GM23338 (cell line): ENCODE results near the gene TNKS2. TPM values are rescaled to one million over a fixed set of nuclear protein-coding genes. Genes with fewer than 3 reads are reported as not detected.

ENCODE experiments used
- ATAC-seq: fragments of 200-7000 bp; cut with Tn5 transposase; 3 replicates; pipeline ENCODE4 v1.9.1; 2020
- DNase-seq: peaks from one replicate; pipeline ENCODE4 v3.0.0-alpha.2; 2015; ENCODE audit warnings: low spot score
- H2AFZ ChIP-seq: fragments of 200-600 bp; sonication (generic); 2 replicates; pipeline ENCODE4 v1.8.0; 2016; ENCODE audit warnings: antibody characterized with exemption, mild to moderate bottlenecking, moderate library complexity
- H3F3A ChIP-seq: fragments of 200-600 bp; sonication (generic); replicated peaks from 2 replicates; pipeline ENCODE4 v1.8.0; 2017; ENCODE audit warnings: antibody characterized with exemption, mixed run types, low read depth
- H3K27ac ChIP-seq: fragments of 200-600 bp; sonication (generic); 2 replicates; pipeline ENCODE4 v1.6.1; 2016; ENCODE audit warnings: low read depth
- H3K27me3 ChIP-seq: fragments of 200-600 bp; sonication (generic); 2 replicates; pipeline ENCODE4 v1.8.0; 2016; ENCODE audit warnings: mild to moderate bottlenecking, mixed run types, moderate library complexity; ENCODE audit not compliant: insufficient read depth
- H3K36me3 ChIP-seq: fragments of 200-600 bp; sonication (generic); 2 replicates; pipeline ENCODE4 v1.8.0; 2016; ENCODE audit warnings: mild to moderate bottlenecking; ENCODE audit not compliant: insufficient read depth
- H3K4me1 ChIP-seq: fragments of 200-600 bp; sonication (generic); 2 replicates; pipeline ENCODE4 v1.8.0; 2016; ENCODE audit warnings: mild to moderate bottlenecking, moderate library complexity; ENCODE audit not compliant: insufficient read depth
- H3K4me2 ChIP-seq: fragments of 200-600 bp; sonication (generic); 2 replicates; pipeline ENCODE4 v1.7.1; 2017; ENCODE audit warnings: mixed run types
- H3K4me3 ChIP-seq: fragments of 200-600 bp; sonication (generic); 2 replicates; pipeline ENCODE4 v1.6.1; 2016; ENCODE audit warnings: mixed run types
- H3K79me2 ChIP-seq: fragments of 200-600 bp; sonication (generic); replicated peaks from 2 replicates; pipeline ENCODE4 v1.8.0; 2017; ENCODE audit warnings: mild to moderate bottlenecking; ENCODE audit not compliant: insufficient read depth
- H3K9me2 ChIP-seq: fragments of 200-600 bp; sonication (generic); 2 replicates; pipeline ENCODE4 v1.8.0; 2017; ENCODE audit not compliant: insufficient read depth
- H4K20me1 ChIP-seq: fragments of 200-600 bp; sonication (generic); replicated peaks from 2 replicates; pipeline ENCODE4 v1.8.0; 2017; ENCODE audit warnings: mild to moderate bottlenecking; ENCODE audit not compliant: insufficient read depth
- H3K27ac Mint-ChIP-seq: 2 replicates; pipeline ENCODE4 v1.8.0; 2020; ENCODE audit warnings: inconsistent platforms, mild to moderate bottlenecking, moderate library complexity, mixed read lengths
- H3K27me3 Mint-ChIP-seq: 3 replicates; pipeline ENCODE4 v1.8.0; 2022; ENCODE audit warnings: low read depth, mild to moderate bottlenecking, moderate library complexity, mixed read lengths, inconsistent platforms; ENCODE audit not compliant: insufficient read depth, poor library complexity
- H3K36me3 Mint-ChIP-seq: 3 replicates; pipeline ENCODE4 v1.8.0; 2021; ENCODE audit warnings: low read depth, mild to moderate bottlenecking, inconsistent platforms, moderate library complexity, mixed read lengths
- H3K4me1 Mint-ChIP-seq: 3 replicates; pipeline ENCODE4 v1.8.0; 2020; ENCODE audit warnings: mild to moderate bottlenecking, inconsistent platforms, mixed read lengths
- H3K4me3 Mint-ChIP-seq: 3 replicates; pipeline ENCODE4 v1.8.0; 2021; ENCODE audit warnings: moderate library complexity, mild to moderate bottlenecking, inconsistent platforms, mixed read lengths
- H3K9me3 Mint-ChIP-seq: 3 replicates; pipeline ENCODE4 v1.8.0; 2020; ENCODE audit warnings: moderate library complexity, mild to moderate bottlenecking, inconsistent platforms, mixed read lengths
- CREB1 ChIP-seq: fragments of 250-450 bp; sonication (Bioruptor Pico); IDR thresholded peaks from 2 replicates; pipeline ENCODE4 v1.5.0; 2020; ENCODE audit warnings: low read depth, mild to moderate bottlenecking, moderate library complexity
- CTCF ChIP-seq, 2 experiments: fragments of 200-600 bp in 1 of 2; sonication (generic) in 1 of 2; conservative IDR thresholded peaks; 2 replicates each; pipeline versions ENCODE4 v1.5.1 to v1.6.1; 2016 to 2017; ENCODE audit warnings: antibody characterized with exemption in 2 of 2, low read depth in 2 of 2, mild to moderate bottlenecking in 2 of 2, moderate library complexity in 1 of 2
- ETS1 ChIP-seq: IDR thresholded peaks from 2 replicates; pipeline ENCODE4 v1.6.1; 2016; ENCODE audit warnings: antibody characterized with exemption
- EZH2 ChIP-seq: fragments of 200-600 bp; sonication (generic); IDR thresholded peaks from one replicate; pipeline ENCODE4 v1.8.0; 2017; ENCODE audit warnings: antibody characterized with exemption, mild to moderate bottlenecking, low read depth; ENCODE audit not compliant: unreplicated experiment
- EZH2phosphoT487 ChIP-seq: fragments of 200-600 bp; sonication (generic); IDR thresholded peaks from one replicate; pipeline ENCODE4 v1.8.1; 2018; ENCODE audit warnings: antibody characterized with exemption; ENCODE audit not compliant: unreplicated experiment
- JUNB ChIP-seq: IDR thresholded peaks from one replicate; pipeline ENCODE4 v1.6.1; 2016; ENCODE audit warnings: antibody characterized with exemption; ENCODE audit not compliant: unreplicated experiment
- NANOG ChIP-seq: IDR thresholded peaks from 2 replicates; pipeline ENCODE4 v1.6.1; 2016; ENCODE audit warnings: antibody characterized with exemption, borderline replicate concordance
- POLR2AphosphoS5 ChIP-seq: IDR thresholded peaks from 2 replicates; pipeline ENCODE4 v1.6.1; 2016; ENCODE audit warnings: antibody characterized with exemption, low read depth
- REST ChIP-seq: IDR thresholded peaks from one replicate; pipeline ENCODE4 v1.6.1; 2018; ENCODE audit warnings: antibody characterized with exemption; ENCODE audit not compliant: unreplicated experiment
- STAT1 ChIP-seq: IDR thresholded peaks from one replicate; pipeline ENCODE4 v1.6.1; 2016; ENCODE audit warnings: antibody characterized with exemption; ENCODE audit not compliant: unreplicated experiment
- ZNF114 ChIP-seq: fragments of 250-450 bp; sonication (Bioruptor Pico); IDR thresholded peaks from 2 replicates; pipeline ENCODE4 v1.5.0; 2020; ENCODE audit warnings: mild to moderate bottlenecking, moderate library complexity
- ZNF331 ChIP-seq: fragments of 250-450 bp; sonication (Bioruptor Pico); IDR thresholded peaks from 2 replicates; pipeline ENCODE4 v1.5.0; 2020; ENCODE audit warnings: low read depth, mild to moderate bottlenecking, moderate library complexity
- ZNF462 ChIP-seq: fragments of 250-450 bp; sonication (Bioruptor Pico); IDR thresholded peaks from 2 replicates; pipeline ENCODE4 v1.5.0; 2020; ENCODE audit warnings: mild to moderate bottlenecking, moderate library complexity
- polyA plus RNA-seq: library from polyadenylated mRNA; unstranded; fragments of >200 nt; fragmentation: Nextera tagmentation; extraction: Ambion mirVana; gene quantifications from 2 replicates; pipeline ENCODE4 v1.2.1, GENCODE V29; 2016
- total RNA-seq: library from RNA; depleted of rRNA; stranded (reverse); fragments of >200 nt; shearing (Covaris generic); gene quantifications from 2 replicates; pipeline ENCODE4 v1.2.3, GENCODE V29; 2014

TNKS2 gene
- total and polyA plus RNA-seq, 2 experiments from 2014 or later = 23.5 to 85.5 TPM

GRCh38 chr10:91774571-91774970 is 23.7 kb upstream of the TNKS2 start:
- peaks cover 1% of the 10 kb centered on the region for H3K27me3 Mint-ChIP-seq
- no peak overlapping the region for H3K4me3 Mint-ChIP-seq
- H3K4me1 Mint-ChIP-seq = peaks cover 10% of the 10 kb centered on the region
- H3K9me2 ChIP-seq = peaks cover 9% of the 10 kb centered on the region; the same call in 1 of the 2 replicates
- peaks cover 10% of the 10 kb centered on the region; the same call in 1 of the 2 replicates for H3K4me1 ChIP-seq
- H3K4me2 ChIP-seq = no peak overlapping the region
- H4K20me1 ChIP-seq = no peaks in the 10 kb centered on the region
- DNase-seq (no peak), ATAC-seq (no peak)
- H3K27ac Mint-ChIP-seq = no peak overlapping the region
- TF ChIP-seq ZNF462 (CRISPR knock-in tag) (no peak), ZNF114 (no peak), STAT1 (no peak), CTCF (conservative IDR thresholded peaks at IDR 0.05; ENCODE audit: low read depth in 2 of 2) (no peak), POLR2AphosphoS5 (no peak), EZH2phosphoT487 (no peak), NANOG (no peak), ETS1 (no peak), ZNF331 (CRISPR knock-in tag) (no peak), EZH2 (no peak), CREB1 (CRISPR knock-in tag) (no peak), REST (no peak), JUNB (no peak)
- H3K4me3 ChIP-seq = no peak overlapping the region
- H3K9me3 Mint-ChIP-seq = no peaks in the 10 kb centered on the region
- no peak overlapping the region for H2AFZ ChIP-seq
- H3K27ac ChIP-seq = no peak overlapping the region
- no peaks in the 10 kb centered on the region for H3K79me2 ChIP-seq
- H3K36me3 Mint-ChIP-seq = no peaks in the 10 kb centered on the region
- no peaks in the 10 kb centered on the region for H3K36me3 ChIP-seq
- no peaks in the 10 kb centered on the region for H3K27me3 ChIP-seq
- no peaks in the 10 kb centered on the region for H3F3A ChIP-seq
